Measurements from ENCODE around the gene CYP27A1.

DNA sequence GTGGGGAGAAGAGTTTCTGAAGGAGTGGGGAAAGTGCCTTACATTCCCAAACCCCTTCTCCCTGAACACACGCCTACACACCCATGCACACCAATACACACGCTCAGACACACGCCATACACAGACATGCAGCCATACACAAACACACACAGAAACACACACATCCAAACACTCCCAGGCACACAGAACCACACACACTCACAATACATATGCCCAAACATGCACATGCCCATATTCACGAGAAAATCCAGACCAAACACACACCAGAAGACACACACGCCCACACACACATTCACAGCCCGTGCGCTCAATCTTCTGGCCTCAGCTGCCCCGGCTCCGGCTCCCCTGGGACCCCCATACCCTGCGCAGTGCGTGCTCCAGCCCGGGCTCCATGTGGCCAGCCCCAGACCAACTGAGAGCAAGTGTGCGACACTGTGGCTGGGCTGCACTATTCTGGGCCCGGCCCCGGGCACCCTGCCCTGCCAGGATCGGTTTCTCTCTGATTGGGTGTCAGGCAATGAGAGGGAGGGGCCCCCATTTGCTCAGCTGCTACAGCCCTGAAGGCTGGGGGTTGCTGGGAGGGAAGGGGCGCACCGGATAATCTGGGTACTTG lies 49.5 kb downstream of the CYP27A1 start, which contains the start of gene PRKAG3:
- TF ChIP-seq, protein P1, sequence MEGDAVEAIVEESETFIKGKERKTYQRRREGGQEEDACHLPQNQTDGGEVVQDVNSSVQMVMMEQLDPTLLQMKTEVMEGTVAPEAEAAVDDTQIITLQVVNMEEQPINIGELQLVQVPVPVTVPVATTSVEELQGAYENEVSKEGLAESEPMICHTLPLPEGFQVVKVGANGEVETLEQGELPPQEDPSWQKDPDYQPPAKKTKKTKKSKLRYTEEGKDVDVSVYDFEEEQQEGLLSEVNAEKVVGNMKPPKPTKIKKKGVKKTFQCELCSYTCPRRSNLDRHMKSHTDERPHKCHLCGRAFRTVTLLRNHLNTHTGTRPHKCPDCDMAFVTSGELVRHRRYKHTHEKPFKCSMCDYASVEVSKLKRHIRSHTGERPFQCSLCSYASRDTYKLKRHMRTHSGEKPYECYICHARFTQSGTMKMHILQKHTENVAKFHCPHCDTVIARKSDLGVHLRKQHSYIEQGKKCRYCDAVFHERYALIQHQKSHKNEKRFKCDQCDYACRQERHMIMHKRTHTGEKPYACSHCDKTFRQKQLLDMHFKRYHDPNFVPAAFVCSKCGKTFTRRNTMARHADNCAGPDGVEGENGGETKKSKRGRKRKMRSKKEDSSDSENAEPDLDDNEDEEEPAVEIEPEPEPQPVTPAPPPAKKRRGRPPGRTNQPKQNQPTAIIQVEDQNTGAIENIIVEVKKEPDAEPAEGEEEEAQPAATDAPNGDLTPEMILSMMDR (IDR thresholded peaks at IDR 0.05) = no peak
- no peak for TF ChIP-seq POLR2A (IDR thresholded peaks at IDR 0.05)
